Islet precursor cell (in vitro differentiated cells): ENCODE measurements around the gene ERAL1.
"Not testable (repeated sequence)": the region's sequence is repeated elsewhere in the genome, so short reads cannot be mapped to it uniquely, and the experiment has no call there.

Source experiments
- DNase-seq: peaks from one replicate; pipeline ENCODE4 v3.0.0-alpha.2; 2018

Gene ERAL1

DNA sequence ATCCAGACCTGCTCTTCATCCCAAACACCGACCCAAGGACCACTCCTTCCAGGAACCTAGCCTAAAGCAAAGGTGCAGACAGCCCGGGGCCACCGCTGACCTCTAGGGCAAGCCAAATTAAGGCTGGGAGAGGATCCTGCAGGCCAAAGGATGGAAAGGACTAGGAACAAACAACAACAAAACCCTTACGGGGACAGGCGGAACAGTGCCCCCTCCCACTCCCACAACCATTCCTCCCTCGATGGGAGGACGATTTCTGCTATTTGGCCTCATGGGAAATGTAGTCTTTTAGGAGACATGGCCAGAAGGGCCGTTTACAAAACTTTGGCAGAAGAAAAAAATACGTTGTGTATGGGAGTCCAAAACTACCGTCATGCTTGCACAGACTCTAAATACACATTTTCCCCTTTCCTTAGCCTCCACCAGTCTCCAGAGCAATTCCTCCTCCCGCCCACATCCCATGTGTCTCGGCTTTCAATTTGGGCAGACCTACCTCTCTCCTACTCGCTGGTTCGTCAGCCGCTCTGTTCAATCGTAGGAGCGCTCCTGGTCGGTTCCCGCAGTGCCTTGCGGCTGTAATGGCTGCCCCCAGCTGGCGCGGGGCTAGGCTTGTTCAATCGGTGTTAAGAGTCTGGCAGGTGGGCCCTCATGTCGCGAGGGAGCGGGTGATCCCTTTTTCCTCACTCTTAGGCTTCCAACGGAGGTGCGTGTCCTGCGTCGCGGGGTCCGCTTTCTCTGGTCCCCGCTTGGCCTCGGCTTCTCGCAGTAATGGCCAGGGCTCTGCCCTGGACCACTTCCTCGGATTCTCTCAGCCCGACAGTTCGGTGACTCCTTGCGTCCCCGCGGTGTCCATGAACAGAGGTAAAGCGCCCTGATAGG is at the start of gene ERAL1:
Gene ERAL1 (plus strand): TSS at position 560 of the 879 bp plus-strand sequence. CDS start 19 bp downstream, at position 579.
- DNase-seq, result peak; percentile 97

- DNase-seq, result peak; percentile 35
Measured at GRCh38 chr17:28807925-28808634, 46.7 kb upstream of the ERAL1 start.

DNA sequence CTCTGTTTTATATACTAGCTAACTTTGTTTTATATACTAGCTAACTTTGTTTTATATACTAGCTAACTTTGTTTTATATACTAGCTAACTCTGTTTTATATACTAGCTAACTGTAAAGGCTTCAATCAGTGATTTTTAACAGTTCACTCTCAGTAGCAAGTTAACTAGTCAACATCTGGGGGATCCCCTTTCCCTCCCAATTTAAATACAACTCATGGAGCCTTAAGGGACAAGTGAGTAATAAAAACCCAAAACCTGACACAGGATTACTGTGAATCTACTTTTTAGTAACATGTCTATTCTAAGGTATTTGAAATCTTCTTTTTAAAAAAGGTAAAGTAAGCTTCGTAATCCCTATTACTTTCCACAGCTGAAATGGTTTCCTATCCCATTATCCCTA is 44.4 kb upstream of the ERAL1 start:
- DNase-seq, result no peak

DNA sequence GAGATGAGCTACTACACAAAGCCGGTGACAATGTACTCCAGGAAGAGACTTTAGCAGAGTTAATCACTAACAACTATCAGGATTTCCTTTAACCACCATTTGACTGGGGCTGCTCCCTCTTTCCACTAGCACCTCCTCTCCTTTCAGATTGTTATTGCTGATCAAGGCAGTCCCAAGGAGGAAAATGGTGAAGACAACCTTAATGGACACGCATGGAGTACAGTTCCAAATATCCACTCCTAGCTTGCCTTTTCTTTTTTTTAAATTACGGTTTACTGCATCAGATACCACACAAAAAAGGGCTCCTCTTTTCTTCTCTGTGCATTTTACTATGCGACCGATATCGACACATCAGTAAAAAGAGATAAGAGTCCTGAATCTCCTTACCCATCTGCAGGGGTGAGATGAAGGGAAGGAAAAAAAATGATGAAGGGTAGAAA is 43.1 kb upstream of the ERAL1 start:
- DNase-seq, result peak; percentile 58

DNA sequence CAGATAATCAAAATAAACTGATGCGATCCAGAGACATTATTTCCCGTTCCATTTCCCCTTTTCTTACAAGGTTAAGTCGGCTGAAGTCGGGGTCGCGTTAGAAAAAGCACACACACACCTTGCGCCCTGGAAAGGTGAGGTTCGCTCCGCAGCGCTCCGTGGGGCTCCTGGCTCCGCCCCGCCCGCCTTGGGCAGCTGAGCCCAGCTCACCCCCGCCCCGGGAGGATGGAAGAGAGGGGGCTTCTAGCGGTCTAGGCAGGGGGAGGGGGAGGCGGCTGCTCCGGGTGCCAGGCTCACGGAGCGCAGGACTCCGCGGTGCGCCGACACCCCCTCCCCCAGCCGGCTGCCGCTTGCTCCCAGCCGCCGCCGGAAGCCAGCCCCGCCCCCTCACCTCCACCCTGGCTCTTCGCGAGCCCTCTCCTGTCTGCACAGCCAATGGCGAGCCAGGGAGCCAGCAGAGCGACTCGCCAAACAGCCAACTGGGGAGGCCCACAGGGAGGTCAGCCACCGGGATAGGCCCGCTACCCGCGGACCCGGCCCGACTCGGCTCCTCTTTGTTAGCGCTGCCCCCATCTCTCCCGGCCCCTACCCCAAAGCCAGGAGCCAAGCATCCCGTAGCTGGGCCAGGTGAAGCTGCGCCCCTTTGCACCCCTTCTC is 42.6 kb upstream of the ERAL1 start:
- DNase-seq, result peak; percentile 100

- no peak for DNase-seq
Measured at GRCh38 chr17:28812748-28813377, 42.0 kb upstream of the ERAL1 start.

DNA sequence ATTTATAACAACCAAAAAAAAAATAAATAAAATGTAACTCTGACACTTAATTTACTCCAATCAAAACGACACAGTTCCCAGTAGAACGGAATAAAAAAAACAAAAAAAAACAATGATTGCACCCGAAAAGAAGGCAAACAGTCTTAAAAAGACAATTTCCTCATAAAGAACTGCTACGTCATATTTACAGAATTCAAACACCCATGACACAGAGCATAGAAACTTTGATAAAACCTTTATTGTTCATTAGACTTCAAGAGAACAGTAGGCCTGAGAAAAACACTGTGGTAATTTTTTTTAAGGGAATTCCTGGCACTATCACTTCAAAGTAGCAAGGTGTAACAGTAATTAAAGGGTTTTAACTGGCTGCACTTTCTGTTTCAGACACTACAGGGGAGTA is 38.3 kb upstream of the ERAL1 start:
- no peak for DNase-seq

DNA sequence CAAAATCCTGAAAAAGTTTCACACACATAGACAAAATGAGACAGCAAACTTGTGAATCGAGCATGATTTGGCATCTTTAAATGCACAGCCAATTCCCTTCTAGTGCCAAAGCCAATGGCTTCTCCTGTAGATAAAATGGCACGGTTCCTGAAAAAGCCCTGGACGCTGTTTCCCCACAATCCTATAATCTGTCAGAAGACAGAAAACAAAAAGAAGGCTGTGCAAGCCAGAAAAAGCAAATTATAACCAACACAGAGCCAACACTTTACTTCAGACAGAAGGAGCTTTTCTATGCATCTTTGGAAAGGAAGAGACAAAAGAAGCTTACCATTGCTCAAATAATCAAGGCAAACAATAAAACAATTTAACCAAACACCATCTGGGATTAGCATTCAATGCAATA is 36.0 kb upstream of the ERAL1 start:
- no peak for DNase-seq

DNA sequence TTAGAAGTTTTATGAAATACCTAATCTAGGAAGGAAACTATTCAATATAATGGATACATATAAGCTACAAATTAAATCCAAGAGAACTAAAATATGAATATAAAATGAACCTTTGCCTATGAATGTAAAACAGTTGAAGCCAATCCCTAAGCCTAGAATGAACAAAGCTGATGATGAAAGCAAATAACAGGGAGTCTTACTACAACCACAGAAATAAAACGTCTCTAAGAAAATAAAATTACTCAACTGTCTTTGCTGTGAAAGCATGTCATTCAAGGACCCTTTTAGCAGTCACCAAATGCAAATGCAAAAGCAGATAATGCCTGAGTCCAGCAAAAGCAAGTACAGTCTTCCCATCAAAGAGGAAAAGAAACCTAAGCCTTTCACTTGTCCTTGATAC is 35.2 kb upstream of the ERAL1 start:
- no peak for DNase-seq

DNA sequence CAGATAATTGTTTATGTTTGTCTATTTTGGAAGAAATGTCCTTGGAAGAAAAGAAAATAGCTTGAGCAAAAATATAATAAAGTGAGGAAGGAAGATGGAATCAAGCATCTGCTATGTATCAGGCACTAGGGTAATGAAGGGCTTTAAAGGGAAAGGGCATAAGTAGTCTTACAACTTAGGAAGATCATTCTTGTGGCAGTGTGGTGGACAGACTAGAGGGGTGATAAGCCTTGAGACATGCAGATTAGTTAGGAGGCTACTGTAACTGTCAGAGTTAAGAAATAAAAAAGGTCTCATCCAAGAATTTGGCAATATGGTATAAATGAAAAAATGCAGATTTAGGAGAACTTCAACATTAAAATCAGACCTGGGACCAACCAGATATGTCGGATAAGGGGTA is 27.1 kb upstream of the ERAL1 start:
- DNase-seq, result no peak

DNA sequence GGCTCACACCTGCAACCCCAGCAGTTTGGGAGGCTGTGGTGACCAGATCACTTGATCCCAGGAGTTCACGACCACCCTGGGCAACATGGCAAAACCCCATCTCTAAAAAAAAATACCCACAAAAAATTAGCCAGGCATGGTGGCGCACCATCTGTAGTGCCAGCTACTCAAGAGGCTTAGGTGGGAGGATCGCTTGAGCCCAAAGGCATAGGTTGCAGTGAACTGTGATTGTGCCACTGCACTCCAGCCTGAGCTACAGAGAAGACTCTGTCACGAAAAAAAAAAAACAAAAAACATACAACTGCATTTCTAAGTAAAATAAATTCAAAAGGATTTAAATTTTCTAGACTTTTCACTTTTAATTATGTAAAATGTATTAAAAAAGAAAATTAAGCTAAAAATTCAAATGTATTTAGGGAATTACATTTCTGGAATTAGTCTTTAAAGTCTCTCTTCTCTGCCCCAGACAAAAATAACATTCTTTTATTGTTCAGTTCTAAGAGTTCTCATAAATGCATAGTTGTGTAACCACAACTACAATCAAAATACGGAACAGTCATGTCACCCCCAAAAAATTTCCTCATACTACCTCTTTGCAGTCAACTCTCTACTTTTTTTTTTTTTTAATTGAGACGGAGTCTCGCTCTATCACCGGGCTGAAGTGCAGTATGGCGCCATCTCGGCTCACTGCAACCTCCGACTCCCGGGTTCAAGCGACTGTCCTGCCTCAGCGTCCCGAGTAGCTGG is 26.3 kb upstream of the ERAL1 start:
- peak; percentile 36 for DNase-seq

GRCh38 chr17:28834420-28834819 is 20.4 kb upstream of the ERAL1 start:
- no peak for DNase-seq

GRCh38 chr17:28836541-28836940 is 18.3 kb upstream of the ERAL1 start:
- not testable (repeated sequence) for DNase-seq

DNA sequence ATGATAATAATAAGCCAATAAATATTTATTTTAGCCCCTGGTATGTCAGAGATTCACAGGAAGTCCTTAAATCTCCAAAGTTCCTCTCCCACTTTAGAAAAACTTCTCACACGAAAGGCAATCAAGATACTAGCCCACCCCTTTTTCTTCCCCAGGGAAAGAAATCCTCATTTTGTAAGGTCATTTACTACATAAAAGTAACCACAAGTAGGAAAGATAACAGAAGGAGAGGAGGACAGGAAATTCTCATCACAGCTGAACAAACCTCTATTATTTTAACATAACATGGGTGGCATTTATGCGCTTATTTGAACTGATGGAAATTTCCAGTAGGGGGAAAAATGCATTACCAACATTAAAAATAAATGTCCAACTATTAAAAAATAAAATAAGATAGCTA is 15.6 kb upstream of the ERAL1 start:
- no peak for DNase-seq

- no peak for DNase-seq
Measured at GRCh38 chr17:28841901-28842281, 12.9 kb upstream of the ERAL1 start.

GRCh38 chr17:28842282-28843012 is 12.4 kb upstream of the ERAL1 start, which contains the start of gene FAM222B:
Gene FAM222B, minus strand, starts transcription at chr17:28842790. Its CDS starts 76,123 bp downstream, at chr17:28766667.
- peak; percentile 98 for DNase-seq

DNA sequence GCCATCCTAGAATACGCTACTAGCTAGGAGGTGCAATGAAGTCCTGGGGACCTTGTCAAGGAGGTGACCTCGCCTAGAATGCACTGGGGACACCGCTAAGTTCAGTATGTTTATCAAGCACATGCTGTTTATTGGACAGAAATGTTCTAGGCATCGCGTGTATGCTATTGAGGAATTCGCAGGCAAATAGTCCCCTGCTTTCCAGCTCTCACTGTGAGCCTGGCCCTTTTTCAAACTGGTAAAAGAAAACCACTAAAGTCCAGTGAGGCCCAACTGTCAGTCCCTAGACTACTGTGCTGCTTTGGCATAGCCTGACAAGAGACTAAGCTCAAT is 11.0 kb upstream of the ERAL1 start:
- DNase-seq, result no peak

GRCh38 chr17:28846231-28846630 is 8.6 kb upstream of the ERAL1 start:
- no peak for DNase-seq

- DNase-seq, result not testable (repeated sequence)
Measured at GRCh38 chr17:28846699-28847098, 8.1 kb upstream of the ERAL1 start.

GRCh38 chr17:28848667-28849066 is 6.1 kb upstream of the ERAL1 start:
- DNase-seq, result not testable (repeated sequence)

DNA sequence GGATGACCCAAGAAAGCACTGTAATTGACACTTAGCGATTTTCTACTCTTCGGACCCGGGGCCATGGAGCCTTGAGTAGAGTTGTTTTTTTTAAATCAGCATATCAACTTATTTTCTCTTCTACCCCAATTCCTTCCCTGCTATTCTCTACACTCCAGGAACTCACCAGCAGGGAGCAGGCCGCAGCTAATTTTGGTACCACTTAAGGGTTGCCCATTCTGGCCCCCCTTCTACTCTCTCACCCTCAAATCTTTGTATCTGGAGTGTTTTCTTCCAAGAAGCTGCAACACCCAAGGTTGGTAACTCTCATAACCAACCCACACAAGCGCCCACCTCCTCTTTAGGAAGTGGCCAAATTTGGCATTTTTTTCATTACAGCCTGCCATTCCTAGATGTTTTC is 5.5 kb upstream of the ERAL1 start:
- no peak for DNase-seq

DNA sequence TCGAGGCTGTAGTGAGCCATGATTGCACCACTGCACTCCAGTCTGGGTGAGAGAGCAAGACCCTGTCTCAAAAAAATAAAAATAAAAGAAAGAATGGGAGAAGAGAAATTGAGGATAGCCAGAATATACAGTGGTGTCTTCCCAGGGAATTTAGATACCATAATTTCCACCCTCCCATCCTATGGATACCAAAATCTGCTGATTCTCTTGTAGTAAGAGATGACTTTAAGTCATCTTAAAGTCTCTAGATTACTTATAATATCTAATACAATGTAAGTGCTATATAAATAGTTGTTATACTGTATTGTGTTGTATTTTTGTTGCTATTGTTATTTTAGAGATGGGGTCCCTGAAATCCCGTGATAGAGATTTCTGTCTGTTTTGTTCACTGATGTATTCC is 1.5 kb upstream of the ERAL1 start:
- no peak for DNase-seq
